Measurements from ENCODE around the gene ANKMY1. TPM values are rescaled to one million over a fixed set of nuclear protein-coding genes. Genes with fewer than 3 reads are reported as not detected.

ANKMY1 gene
- total and polyA plus RNA-seq, 10 donors = 7.6 to 45.5 (median 29.4) TPM

- H3K9me3 ChIP-seq = peaks cover 0 to 8% (median 6%) of the 10 kb centered on the region in 8 donors
- no peaks in the 10 kb centered on the region for H3K27me3 ChIP-seq (replicated peaks in 1 of 7)
- H3K27ac ChIP-seq = peak overlapping the region in 7 of 8 donors; percentile 57 to 86 (median 78)
- H3K36me3 ChIP-seq = peaks cover 3 to 48% (median 39%) of the 10 kb centered on the region in 6 donors
- 45 to 71% (median 62%) methylated on average over 27 of the region's 27 CpGs for WGBS, 5 donors
- intact Hi-C loops (cut with DNase I; ENCODE audit: low total_unique reads) = no loop called here
- TF ChIP-seq POLR2A (IDR thresholded peaks at IDR 0.05) (no peak), POLR2AphosphoS5 (IDR thresholded peaks at IDR 0.05) (peak; percentile 68 to 85 (median 71)), CTCF (IDR thresholded peaks at IDR 0.05 in 8 of 11, conservative IDR thresholded peaks at IDR 0.05 in 3 of 11) (peak; percentile 22 to 70 (median 53))
- DNase-seq = peak; percentile 92
- peaks cover 15 to 66% (median 37%) of the 10 kb centered on the region in 6 donors for H3K4me1 ChIP-seq
- H3K4me3 ChIP-seq = peak overlapping the region in 1 of 8 donors; percentile 31
These were observed 22.2 kb upstream of the ANKMY1 start for GRCh38 chr2:240579771-240580614.

DNA sequence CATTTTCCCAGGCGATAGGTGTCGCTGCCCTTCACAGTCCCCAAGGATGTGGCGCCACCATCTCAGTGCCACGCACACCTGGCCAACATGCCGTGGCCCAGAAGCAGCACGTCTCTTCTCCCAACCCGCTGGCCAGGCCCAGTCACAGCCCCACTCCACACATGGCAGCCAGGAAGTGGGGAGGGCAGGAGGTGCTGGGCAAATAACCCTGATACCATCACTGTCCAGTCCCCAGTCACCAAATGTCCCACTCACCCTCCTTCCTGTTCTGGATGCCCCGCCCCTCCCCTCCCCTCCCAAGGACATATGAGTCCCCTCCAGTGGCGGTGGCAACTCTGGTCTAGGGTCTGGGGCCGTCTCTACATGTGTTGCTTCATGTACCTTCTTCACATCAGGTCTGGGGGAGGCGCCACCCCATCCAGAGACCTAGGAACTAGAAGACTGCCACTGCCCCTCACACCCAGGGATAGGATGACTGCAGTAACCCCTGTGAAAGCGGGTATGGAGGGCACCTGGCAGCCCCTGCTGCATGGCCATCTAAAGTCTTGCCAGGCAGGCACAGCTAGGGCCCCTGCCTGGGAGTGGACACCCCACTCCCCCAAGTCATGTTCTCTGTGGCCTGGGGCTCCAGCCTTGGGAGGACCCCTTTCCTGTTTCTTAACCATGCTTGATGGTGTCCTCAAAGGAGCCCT, 21.4 kb upstream of the ANKMY1 start:
- no peak for DNase-seq
- TF ChIP-seq POLR2AphosphoS5 (IDR thresholded peaks at IDR 0.05) (peak in 2 of 3 donors; percentile 45 to 53), CTCF (IDR thresholded peaks at IDR 0.05 in 8 of 11, conservative IDR thresholded peaks at IDR 0.05 in 3 of 11) (no peak)
- peaks cover 0 to 8% (median 6%) of the 10 kb centered on the region in 8 donors for H3K9me3 ChIP-seq
- H3K4me3 ChIP-seq = peak overlapping the region in 1 of 8 donors; percentile 31
- no peaks in the 10 kb centered on the region for H3K27me3 ChIP-seq (replicated peaks in 1 of 7)
- peak overlapping the region in 7 of 8 donors; percentile 57 to 86 (median 78) for H3K27ac ChIP-seq
- 82 to 89% (median 86%) methylated on average over 12 of the region's 12 CpGs for WGBS, 5 donors
- H3K4me1 ChIP-seq = peaks cover 7 to 58% (median 29%) of the 10 kb centered on the region in 6 donors
- H3K36me3 ChIP-seq = peaks cover 3 to 56% (median 47%) of the 10 kb centered on the region in 6 donors
- intact Hi-C loops (cut with DNase I; ENCODE audit: low total_unique reads) = no loop called here

DNA sequence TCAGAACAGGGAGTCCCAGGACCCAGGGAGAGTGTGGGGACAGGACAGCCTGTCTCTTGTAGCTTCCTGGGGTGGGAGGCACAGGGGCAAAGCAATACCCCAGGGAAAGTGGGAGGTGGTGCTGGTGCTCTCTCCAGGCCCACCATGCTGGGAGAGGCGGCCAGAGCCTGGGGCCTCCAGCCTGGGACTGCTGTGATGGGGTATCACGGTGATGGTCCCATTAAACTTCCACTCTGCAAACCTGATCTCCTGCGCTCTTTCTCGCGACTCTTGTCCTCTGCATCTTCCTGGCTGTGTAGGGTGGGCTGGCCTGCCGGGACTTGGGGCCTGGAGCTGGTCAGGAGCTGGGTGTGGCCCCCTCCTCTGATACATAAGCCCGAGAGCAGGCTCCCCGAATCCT, 20.7 kb upstream of the ANKMY1 start:
- TF ChIP-seq POLR2AphosphoS5 (IDR thresholded peaks at IDR 0.05) = no peak
- intact Hi-C loops (cut with DNase I; ENCODE audit: low total_unique reads) = no loop called here
- no peak for DNase-seq
- Histone ChIP-seq H3K4me3 (no peak overlapping the region), H3K4me1 (peaks cover 4 to 51% (median 24%) of the 10 kb centered on the region in 6 donors), H3K9me3 (peaks cover 0 to 8% (median 6%) of the 10 kb centered on the region in 8 donors), H3K27me3 (replicated peaks in 1 of 7) (no peaks in the 10 kb centered on the region), H3K27ac (peak overlapping the region in 3 of 8 donors; percentile 78 to 86 (median 80)), H3K36me3 (peaks cover 3 to 63% (median 54%) of the 10 kb centered on the region in 6 donors)
- WGBS, 5 donors = 88 to 95% (median 94%) methylated on average over 8 of the region's 8 CpGs

DNA sequence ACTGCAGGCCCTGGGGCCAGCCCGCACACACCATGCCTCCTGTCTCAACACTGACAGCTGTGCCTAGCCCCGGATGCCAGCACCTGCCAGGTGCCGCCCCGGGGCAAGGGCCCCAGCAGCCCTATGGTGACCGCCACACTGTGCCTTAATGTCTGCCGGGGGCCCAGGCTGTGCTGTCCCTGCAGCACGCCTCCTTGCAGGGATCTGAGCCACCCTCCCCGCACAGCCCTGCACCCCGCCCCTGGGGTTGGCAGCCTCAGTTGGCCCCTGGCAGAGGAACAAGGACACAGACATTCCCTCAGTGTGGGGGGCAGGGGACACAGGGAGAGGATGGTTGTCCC, 20.3 kb upstream of the ANKMY1 start:
- H3K36me3 ChIP-seq = peaks cover 3 to 67% (median 57%) of the 10 kb centered on the region in 6 donors
- 92 to 98% (median 95%) methylated on average over 7 to 9 of the region's 9 CpGs for WGBS, 5 donors

More for the DNA sequence above, 20.3 kb upstream of the ANKMY1 start:
- Histone ChIP-seq H3K27me3 (replicated peaks in 1 of 7) (no peaks in the 10 kb centered on the region), H3K4me3 (no peak overlapping the region), H3K9me3 (peaks cover 0 to 8% (median 6%) of the 10 kb centered on the region in 8 donors), H3K4me1 (peaks cover 4 to 47% (median 24%) of the 10 kb centered on the region in 6 donors), H3K27ac (peak overlapping the region in 2 of 8 donors; percentile 80 to 86)
- intact Hi-C loops (cut with DNase I; ENCODE audit: low total_unique reads) = no loop called here
- TF ChIP-seq CTCF (IDR thresholded peaks at IDR 0.05 in 8 of 11, conservative IDR thresholded peaks at IDR 0.05 in 3 of 11) = no peak
- TF ChIP-seq POLR2AphosphoS5 (IDR thresholded peaks at IDR 0.05) = peak in 2 of 3 donors; percentile 3 to 55
- TF ChIP-seq POLR2A (IDR thresholded peaks at IDR 0.05) = no peak
- no peak for DNase-seq

Data from spleen (tissue), 11 donors.